Testis (tissue), 3 donors: ENCODE measurements around the gene DUSP8. TPM values are rescaled to one million over a fixed set of nuclear protein-coding genes. Genes with fewer than 3 reads are reported as not detected.

ENCODE experiments used
- DNase-seq: peaks from one replicate; pipeline ENCODE4 v3.0.0-alpha.2; 2019
- H3K27ac ChIP-seq, 2 donors: fragments of 200-600 bp; sonication (generic); one replicate each; pipeline ENCODE4 v1.5.1; 2019
- H3K27me3 ChIP-seq: fragments of 200-600 bp; sonication (generic); one replicate; pipeline ENCODE4 v1.5.1; 2019
- H3K36me3 ChIP-seq: fragments of 200-600 bp; sonication (generic); one replicate; pipeline ENCODE4 v1.5.1; 2017; ENCODE audit warnings: low read depth; ENCODE audit errors: missing control alignments
- H3K4me1 ChIP-seq: fragments of 200-600 bp; sonication (generic); one replicate; pipeline ENCODE4 v1.5.1; 2019
- H3K4me3 ChIP-seq, 2 donors: fragments of 200-600 bp; sonication (generic); one replicate each; pipeline ENCODE4 v1.5.1; 2017 to 2019
- H3K9me3 ChIP-seq: fragments of 200-600 bp; sonication (generic); one replicate; pipeline ENCODE4 v1.5.1; 2017
- POLR2A ChIP-seq: fragments of 450-650 bp; IDR thresholded peaks from one replicate; pipeline ENCODE4 v1.6.1; 2017; ENCODE audit warnings: antibody characterized with exemption, mild to moderate bottlenecking, moderate library complexity
- WGBS, 2 donors: methylation state at CpG; one replicate each; pipeline ENCODE4 v1.1.5; 2018; 5-methylcytosine and 5-hydroxymethylcytosine counted together
- intact Hi-C: fragments of 100-400 bp; cut with DNase I; formaldehyde crosslinking; loops from one replicate; pipeline ENCODE4 v1.15.1; 2023; ENCODE audit warnings: low total_unique reads
- polyA plus RNA-seq: library from polyadenylated mRNA; stranded (reverse); fragments of 350-450 nt; fragmentation: Illumina TruSeq; extraction: RNeasy Lipid Tissue Mini Kit (QIAGEN cat#74804); gene quantifications from one replicate; pipeline ENCODE4 v1.2.3, GENCODE V29; 2014; ENCODE audit warnings: low read depth, low replicate concordance; ENCODE audit not compliant: insufficient read depth
- total RNA-seq, 2 donors: library from RNA; depleted of rRNA; stranded (reverse); fragments of >200 nt; gene quantifications; one replicate each; pipeline ENCODE4 v1.2.3, GENCODE V29; 2016
- TF ChIP-seq, protein P1 (sequence below), 3 experiments: fragments of 450-650 bp in 2 of 3; fragments of 200-600 bp in 1 of 3; sonication (generic) in 1 of 3; IDR thresholded peaks; one replicate each; pipeline ENCODE4 v1.5.1; 2016 to 2019; ENCODE audit warnings: antibody characterized with exemption in 3 of 3, mild to moderate bottlenecking in 2 of 3, moderate library complexity in 1 of 3

The DUSP8 gene
- total and polyA plus RNA-seq, 3 donors from 2014 or later = 7.0 to 14.4 (median 8.5) TPM

DNA sequence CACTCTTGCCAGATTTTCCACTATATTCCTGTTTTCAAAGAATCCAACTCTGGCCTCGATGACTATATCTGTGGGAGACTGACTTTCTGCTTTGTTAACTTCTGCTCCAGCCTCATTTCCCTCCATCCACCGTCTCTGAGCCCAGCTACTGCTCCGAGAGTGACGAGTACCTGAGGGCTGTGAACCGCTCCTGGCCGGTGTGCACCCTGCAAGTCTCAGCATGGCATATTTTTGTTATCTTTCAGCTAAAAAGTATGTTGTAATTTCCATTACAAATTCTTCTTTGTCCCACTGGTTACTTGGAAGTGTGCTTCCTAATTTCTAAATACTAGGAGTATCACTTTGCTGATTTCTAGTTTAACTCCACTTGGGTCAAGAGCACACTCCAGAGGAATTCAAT lies 49.0 kb downstream of the DUSP8 start:
- 87 to 93% methylated on average over 6 of the region's 6 CpGs for WGBS, 2 donors
- Histone ChIP-seq H3K4me1 (peaks cover 16% of the 10 kb centered on the region), H3K4me3 (no peak overlapping the region), H3K36me3 (no peaks in the 10 kb centered on the region), H3K27ac (no peak overlapping the region), H3K9me3 (no peaks in the 10 kb centered on the region), H3K27me3 (no peaks in the 10 kb centered on the region)
- no peak for DNase-seq
- intact Hi-C loops = no loop called here
- TF ChIP-seq, protein P1, sequence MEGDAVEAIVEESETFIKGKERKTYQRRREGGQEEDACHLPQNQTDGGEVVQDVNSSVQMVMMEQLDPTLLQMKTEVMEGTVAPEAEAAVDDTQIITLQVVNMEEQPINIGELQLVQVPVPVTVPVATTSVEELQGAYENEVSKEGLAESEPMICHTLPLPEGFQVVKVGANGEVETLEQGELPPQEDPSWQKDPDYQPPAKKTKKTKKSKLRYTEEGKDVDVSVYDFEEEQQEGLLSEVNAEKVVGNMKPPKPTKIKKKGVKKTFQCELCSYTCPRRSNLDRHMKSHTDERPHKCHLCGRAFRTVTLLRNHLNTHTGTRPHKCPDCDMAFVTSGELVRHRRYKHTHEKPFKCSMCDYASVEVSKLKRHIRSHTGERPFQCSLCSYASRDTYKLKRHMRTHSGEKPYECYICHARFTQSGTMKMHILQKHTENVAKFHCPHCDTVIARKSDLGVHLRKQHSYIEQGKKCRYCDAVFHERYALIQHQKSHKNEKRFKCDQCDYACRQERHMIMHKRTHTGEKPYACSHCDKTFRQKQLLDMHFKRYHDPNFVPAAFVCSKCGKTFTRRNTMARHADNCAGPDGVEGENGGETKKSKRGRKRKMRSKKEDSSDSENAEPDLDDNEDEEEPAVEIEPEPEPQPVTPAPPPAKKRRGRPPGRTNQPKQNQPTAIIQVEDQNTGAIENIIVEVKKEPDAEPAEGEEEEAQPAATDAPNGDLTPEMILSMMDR (IDR thresholded peaks at IDR 0.05) = no peak
- no peak for TF ChIP-seq POLR2A

DNA sequence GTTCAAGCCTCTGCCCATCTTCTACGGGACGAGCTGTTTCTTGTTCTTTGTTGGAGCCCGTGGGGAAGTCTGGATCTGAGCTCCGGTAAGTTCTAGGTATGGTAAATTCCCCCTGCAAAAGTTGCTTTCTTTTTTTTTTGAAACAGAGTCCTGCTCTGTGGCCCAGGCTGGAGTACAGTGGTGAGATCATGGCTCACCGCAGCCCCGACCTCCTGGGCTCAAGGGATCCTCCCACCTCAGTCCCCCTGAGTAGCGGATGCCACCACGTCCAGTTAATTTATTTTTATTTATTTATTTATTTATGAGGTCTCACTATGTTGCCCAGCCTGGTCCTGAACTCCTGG lies 50.0 kb downstream of the DUSP8 start:
- H3K4me3 ChIP-seq = no peak overlapping the region
- peaks cover 16% of the 10 kb centered on the region for H3K4me1 ChIP-seq
- 92 to 98% methylated on average over 8 of the region's 8 CpGs for whole genome bisulfite sequencing, 2 donors
- no peak for DNase-seq
- no peaks in the 10 kb centered on the region for H3K9me3 ChIP-seq
- no peak overlapping the region for H3K27ac ChIP-seq
- no peak for TF ChIP-seq POLR2A
- TF ChIP-seq, protein P1 (IDR thresholded peaks at IDR 0.05) = no peak
- H3K36me3 ChIP-seq = no peaks in the 10 kb centered on the region
- H3K27me3 ChIP-seq = no peaks in the 10 kb centered on the region
- intact Hi-C loops = no loop called here

DNA sequence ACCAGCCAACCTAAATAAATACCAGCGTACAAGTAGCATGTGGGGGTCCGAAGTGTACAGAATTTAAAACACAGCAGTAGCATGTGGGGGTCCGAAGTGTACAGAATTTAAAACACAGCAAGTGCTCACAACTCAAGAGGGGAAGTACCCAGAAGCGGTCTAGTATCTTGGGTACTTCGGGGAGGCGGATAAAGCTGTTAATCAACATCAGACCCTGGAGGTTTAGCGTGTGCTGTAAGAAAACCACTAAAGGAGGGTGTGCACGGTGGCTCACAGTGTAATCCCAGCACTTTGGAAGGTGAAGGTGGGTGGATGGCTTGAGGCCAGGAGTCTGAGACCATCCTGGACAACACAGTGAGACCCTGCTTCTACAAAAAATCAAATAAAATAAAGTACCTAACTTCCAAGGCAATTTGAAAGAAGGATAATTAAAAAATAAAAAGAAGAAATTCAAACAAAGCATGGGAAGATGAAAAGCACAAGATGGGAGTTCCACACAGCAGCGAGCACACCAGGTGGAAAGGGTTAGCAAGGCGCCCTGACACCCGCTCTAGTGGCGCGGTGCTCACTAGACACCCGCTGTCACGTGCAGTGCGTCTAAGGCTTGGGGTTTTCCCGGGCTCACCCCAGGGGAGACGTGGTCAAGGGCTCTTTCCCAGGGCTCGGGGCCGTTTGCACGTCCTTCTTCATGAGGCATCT lies 50.5 kb downstream of the DUSP8 start:
- Histone ChIP-seq H3K9me3 (no peaks in the 10 kb centered on the region), H3K27me3 (no peaks in the 10 kb centered on the region), H3K36me3 (no peaks in the 10 kb centered on the region), H3K4me3 (no peak overlapping the region), H3K4me1 (peaks cover 16% of the 10 kb centered on the region), H3K27ac (no peak overlapping the region)
- 88 to 90% methylated on average over 20 to 21 of the region's 21 CpGs for WGBS, 2 donors
- intact Hi-C loops = no loop called here
- TF ChIP-seq, protein P1 (IDR thresholded peaks at IDR 0.05) = no peak
- no peak for TF ChIP-seq POLR2A
- DNase-seq = no peak

DNA sequence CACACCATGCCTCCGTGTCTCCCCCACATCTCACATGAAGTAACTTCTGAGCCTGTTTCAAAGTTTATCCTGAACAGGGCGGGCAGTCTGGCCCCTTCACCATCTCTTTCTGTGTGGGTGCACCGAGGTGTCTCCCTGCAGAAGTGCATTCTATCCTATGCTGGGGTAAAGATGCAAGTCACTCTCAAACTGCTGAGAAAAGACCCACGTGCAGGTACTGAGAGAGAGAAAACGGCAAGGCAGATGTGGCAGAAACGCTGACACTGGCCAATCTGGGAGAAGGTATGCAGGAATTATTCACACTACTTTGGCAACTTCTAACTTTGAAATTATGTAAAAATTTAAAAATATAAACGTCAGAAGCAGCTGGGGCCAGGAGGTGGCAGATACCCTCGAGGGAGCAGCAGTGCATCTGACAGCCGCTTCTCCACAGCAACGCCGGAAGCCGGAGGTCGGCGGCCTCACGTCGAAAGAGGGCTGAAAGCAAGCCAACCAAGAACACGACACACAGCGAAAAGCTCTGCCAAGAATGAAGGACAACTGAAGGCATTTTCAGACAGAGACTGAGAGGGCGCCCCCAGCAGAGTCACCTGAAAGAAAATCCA lies 51.3 kb downstream of the DUSP8 start:
- Histone ChIP-seq H3K4me1 (peaks cover 16% of the 10 kb centered on the region), H3K4me3 (no peak overlapping the region), H3K9me3 (no peaks in the 10 kb centered on the region), H3K36me3 (no peaks in the 10 kb centered on the region), H3K27me3 (no peaks in the 10 kb centered on the region), H3K27ac (no peak overlapping the region)
- intact Hi-C loops = no loop called here
- no peak for DNase-seq
- WGBS, 2 donors = 62 to 65% methylated on average over 19 of the region's 19 CpGs
- TF ChIP-seq POLR2A = no peak
- TF ChIP-seq, protein P1 (IDR thresholded peaks at IDR 0.05) = no peak

DNA sequence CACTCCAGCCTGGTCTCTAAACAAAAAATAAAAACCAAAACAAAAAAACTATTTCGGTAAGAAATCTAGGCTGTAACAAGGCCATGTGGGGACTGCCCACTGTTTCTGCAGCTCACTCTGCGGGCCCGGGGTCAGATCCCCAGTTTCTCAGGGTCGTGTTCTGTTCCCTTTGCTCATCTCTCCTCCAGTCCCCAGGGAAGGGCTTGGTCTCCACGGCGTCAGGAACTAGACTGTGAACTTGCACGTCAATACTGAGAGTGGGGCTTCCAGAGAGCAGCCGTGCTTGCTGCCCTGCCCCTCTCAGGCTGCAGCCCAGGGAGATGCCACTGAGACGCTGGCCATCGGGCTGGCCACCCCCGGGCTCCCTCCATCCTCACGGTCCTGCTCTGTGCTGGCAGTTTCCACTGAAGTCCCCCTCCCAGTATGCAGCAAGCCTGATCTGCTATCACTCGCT lies 51.8 kb downstream of the DUSP8 start:
- DNase-seq = no peak
- WGBS, 2 donors = 54 to 78% methylated on average over 12 to 13 of the region's 13 CpGs
- Histone ChIP-seq H3K27me3 (no peaks in the 10 kb centered on the region), H3K4me3 (no peak overlapping the region), H3K36me3 (no peaks in the 10 kb centered on the region), H3K27ac (no peak overlapping the region), H3K9me3 (no peaks in the 10 kb centered on the region), H3K4me1 (peaks cover 21% of the 10 kb centered on the region)
- TF ChIP-seq, protein P1 (IDR thresholded peaks at IDR 0.05) = no peak
- no peak for TF ChIP-seq POLR2A
- intact Hi-C loops = no loop called here
